GM19025 (cell line): Measurements from ENCODE around the gene UIMC1.
"Not testable (repeated sequence)": the region's sequence is repeated elsewhere in the genome, so short reads cannot be mapped to it uniquely, and the experiment has no call there.

Source experiments
- ATAC-seq: cut with Tn5 transposase; IDR thresholded peaks from one replicate; pipeline ENCODE4 v1.9.1; 2021; ENCODE audit warnings: mild to moderate bottlenecking, low read depth, moderate library complexity; ENCODE audit not compliant: unreplicated experiment

The UIMC1 gene

GRCh38 chr5:177006265-177006972 lies at the start of gene UIMC1:
Gene UIMC1, minus strand, starts transcription at chr5:177006779. Its CDS starts 24,164 bp downstream, at chr5:176982615.
- ATAC-seq = peak; percentile 74

- no peak for ATAC-seq
Measured at GRCh38 chr5:177049285-177049684, 42.7 kb upstream of the UIMC1 start.

DNA sequence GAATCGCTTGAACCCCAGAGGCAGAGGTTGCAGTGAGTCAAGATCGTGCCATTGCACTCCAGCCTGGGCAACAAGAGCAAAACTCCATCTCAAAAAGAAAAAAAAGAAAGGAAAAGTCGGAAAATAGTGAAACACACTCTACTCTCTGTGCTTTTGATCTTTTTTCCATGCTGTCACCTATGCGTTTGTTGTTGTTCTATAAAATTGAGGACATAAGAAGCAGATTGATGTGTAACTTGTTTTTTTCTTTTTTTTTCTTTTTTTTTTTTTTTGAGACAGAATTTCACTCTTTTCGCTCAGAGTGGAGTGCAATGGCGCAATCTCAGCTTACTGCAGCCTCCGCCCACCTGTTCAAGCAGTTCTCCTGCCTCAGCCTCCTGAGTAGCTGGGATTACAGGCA lies 42.0 kb upstream of the UIMC1 start:
- ATAC-seq = not testable (repeated sequence)

GRCh38 chr5:177045631-177046030 lies 39.1 kb upstream of the UIMC1 start:
- ATAC-seq = no peak

GRCh38 chr5:177044641-177045040 lies 38.1 kb upstream of the UIMC1 start:
- ATAC-seq = no peak

DNA sequence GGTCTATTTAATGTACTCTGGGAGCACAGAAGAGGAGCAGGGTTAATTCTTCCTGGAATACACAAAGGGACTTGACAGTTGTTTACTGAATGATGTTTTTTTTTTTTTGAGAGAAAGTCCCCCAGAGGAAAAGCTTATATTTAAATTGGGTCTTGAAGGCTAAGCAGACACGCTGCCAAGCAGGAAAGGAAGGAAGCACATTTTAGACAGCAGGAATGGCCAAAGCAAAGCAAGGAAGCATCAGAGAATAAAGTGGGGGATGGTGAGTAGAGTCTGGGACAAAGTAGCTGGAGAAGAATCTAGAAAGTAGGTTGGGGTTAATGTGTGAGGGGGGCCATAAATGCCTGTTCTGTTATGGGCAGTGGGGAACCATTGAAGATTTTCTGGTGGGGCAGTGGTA lies 37.4 kb upstream of the UIMC1 start:
- no peak for ATAC-seq

- ATAC-seq = no peak
Measured at GRCh38 chr5:177043114-177043513, 36.5 kb upstream of the UIMC1 start.

- ATAC-seq = no peak
Measured at GRCh38 chr5:177041936-177042335, 35.4 kb upstream of the UIMC1 start.

GRCh38 chr5:177040814-177041420 lies 34.3 kb upstream of the UIMC1 start:
- ATAC-seq = no peak

GRCh38 chr5:177036921-177037320 lies 30.3 kb upstream of the UIMC1 start:
- ATAC-seq = no peak

DNA sequence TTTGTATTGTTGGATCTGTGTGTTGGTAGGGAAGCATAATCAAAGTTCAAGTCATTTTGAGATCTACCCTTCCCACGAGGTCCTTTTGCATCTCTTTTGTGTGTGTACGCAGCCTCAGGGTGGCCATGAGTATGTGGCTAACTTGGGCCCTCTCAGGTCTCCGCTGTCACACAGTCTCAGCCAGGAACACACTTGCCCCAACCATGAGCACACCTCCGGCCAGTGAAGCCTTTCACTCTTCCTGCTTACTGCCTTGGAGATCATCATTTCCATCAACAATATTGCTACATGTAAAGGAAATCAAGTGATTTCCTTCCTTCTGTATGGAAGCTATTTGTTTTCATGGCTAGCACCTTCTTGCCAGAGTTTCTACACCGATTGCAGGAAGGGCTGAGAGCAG lies 29.9 kb upstream of the UIMC1 start:
- ATAC-seq = no peak

GRCh38 chr5:177035976-177036375 lies 29.4 kb upstream of the UIMC1 start:
- no peak for ATAC-seq

DNA sequence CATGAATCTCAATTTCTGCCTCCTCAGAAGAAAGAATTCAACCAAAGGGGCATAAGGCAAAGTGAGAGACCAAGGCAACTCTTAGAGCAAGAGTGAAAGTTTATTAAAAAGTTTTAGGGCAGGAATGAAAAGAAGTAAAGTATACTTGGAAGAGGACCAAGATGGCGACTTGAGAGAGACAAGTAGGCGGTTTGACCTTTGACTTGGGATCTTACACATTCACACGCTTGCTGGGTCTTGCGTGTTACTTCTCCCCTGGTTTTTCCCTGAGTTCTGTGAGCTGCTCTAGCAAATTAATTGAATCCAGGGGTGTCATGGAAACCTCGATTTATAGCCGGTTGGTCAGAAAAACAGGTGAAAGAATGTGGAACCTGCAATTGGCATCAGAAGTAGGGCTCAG lies 22.9 kb upstream of the UIMC1 start:
- no peak for ATAC-seq

GRCh38 chr5:177027665-177028064 lies 21.1 kb upstream of the UIMC1 start:
- no peak for ATAC-seq

- no peak for ATAC-seq
Measured at GRCh38 chr5:177025101-177025601, 18.6 kb upstream of the UIMC1 start.

- no peak for ATAC-seq
Measured at GRCh38 chr5:177024559-177024958, 18.0 kb upstream of the UIMC1 start.

- ATAC-seq = no peak
Measured at GRCh38 chr5:177023303-177023664, 16.7 kb upstream of the UIMC1 start.

GRCh38 chr5:177022386-177023302 lies 16.1 kb upstream of the UIMC1 start, which contains the start of gene ZNF346:
Gene ZNF346, plus strand, starts transcription at chr5:177022696. Its CDS starts 43 bp downstream, at chr5:177022739.
- ATAC-seq = peak; percentile 86

DNA sequence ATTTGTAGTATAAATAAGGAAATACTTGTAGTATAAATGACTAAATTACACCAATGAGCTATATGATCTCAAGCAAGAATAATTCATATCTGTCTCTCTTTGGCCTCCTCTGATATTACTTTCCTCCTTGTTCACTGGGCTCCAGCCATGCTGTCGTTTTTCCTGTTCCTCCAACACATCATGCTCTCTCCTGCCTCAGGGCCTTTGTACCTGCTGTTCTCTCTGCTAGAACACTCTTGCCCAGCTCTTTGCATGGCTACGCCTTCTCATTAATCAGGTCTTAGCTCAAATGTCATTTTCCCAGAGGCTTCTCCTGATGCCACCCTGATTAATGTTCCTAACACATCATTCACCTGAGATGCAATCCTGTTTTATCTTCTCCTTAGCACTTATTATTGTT lies 13.5 kb upstream of the UIMC1 start:
- ATAC-seq = no peak

GRCh38 chr5:177018341-177018740 lies 11.8 kb upstream of the UIMC1 start:
- ATAC-seq = no peak

- no peak for ATAC-seq
Measured at GRCh38 chr5:177015156-177015555, 8.6 kb upstream of the UIMC1 start.
